GF-D8 (cell line): ENCODE results near the gene VANGL2.

Experiments
- DNase-seq: peaks from one replicate; lab custom pipeline; 2025; lab: John Stamatoyannopoulos, UW

VANGL2 gene

GRCh38 chr1:160400223-160400645 is at the start of gene VANGL2:
VANGL2 (plus strand) TSS chr1:160400564; CDS start chr1:160415838, 15,274 bp downstream.
- no peak for DNase-seq

- no peak for DNase-seq
These were observed 48.7 kb upstream of the VANGL2 start for GRCh38 chr1:160351629-160352028.

- no peak for DNase-seq
These were observed 47.8 kb upstream of the VANGL2 start for GRCh38 chr1:160352555-160352954.

GRCh38 chr1:160353223-160353622 is 47.1 kb upstream of the VANGL2 start:
- no peak for DNase-seq

GRCh38 chr1:160354388-160354985 is 45.9 kb upstream of the VANGL2 start:
- DNase-seq = no peak

- no peak for DNase-seq
These were observed 42.9 kb upstream of the VANGL2 start for GRCh38 chr1:160357286-160358002.

GRCh38 chr1:160358073-160358472 is 42.3 kb upstream of the VANGL2 start:
- no peak for DNase-seq

GRCh38 chr1:160359559-160360226 is 40.7 kb upstream of the VANGL2 start:
- no peak for DNase-seq

- DNase-seq = no peak
These were observed 40.1 kb upstream of the VANGL2 start for GRCh38 chr1:160360227-160360695.

- no peak for DNase-seq
These were observed 39.2 kb upstream of the VANGL2 start for GRCh38 chr1:160361199-160361598.

GRCh38 chr1:160361814-160362167 is 38.6 kb upstream of the VANGL2 start:
- DNase-seq = no peak

GRCh38 chr1:160362168-160362957 is 38.0 kb upstream of the VANGL2 start:
- DNase-seq = no peak

- no peak for DNase-seq
These were observed 37.4 kb upstream of the VANGL2 start for GRCh38 chr1:160363010-160363409.

GRCh38 chr1:160363951-160364735 is 36.2 kb upstream of the VANGL2 start:
- no peak for DNase-seq

- DNase-seq = no peak
These were observed 35.0 kb upstream of the VANGL2 start for GRCh38 chr1:160365325-160365724.

- DNase-seq = no peak
These were observed 33.4 kb upstream of the VANGL2 start, which contains the start of gene NHLH1 for GRCh38 chr1:160366731-160367515. NHLH1 (plus strand) TSS chr1:160367071; CDS start chr1:160370732, 3,661 bp downstream.

- DNase-seq = no peak
These were observed 32.9 kb upstream of the VANGL2 start for GRCh38 chr1:160367516-160367900.

- no peak for DNase-seq
These were observed 32.1 kb upstream of the VANGL2 start for GRCh38 chr1:160367934-160368923.

GRCh38 chr1:160369087-160369486 is 31.3 kb upstream of the VANGL2 start:
- no peak for DNase-seq
